ENCODE results near the gene KIAA1217.

Gene KIAA1217

GRCh38 chr10:24556750-24557742 is 348.1 kb downstream of the KIAA1217 start:
- DNase-seq, result peak; percentile 38 to 50 (median 43)

DNA sequence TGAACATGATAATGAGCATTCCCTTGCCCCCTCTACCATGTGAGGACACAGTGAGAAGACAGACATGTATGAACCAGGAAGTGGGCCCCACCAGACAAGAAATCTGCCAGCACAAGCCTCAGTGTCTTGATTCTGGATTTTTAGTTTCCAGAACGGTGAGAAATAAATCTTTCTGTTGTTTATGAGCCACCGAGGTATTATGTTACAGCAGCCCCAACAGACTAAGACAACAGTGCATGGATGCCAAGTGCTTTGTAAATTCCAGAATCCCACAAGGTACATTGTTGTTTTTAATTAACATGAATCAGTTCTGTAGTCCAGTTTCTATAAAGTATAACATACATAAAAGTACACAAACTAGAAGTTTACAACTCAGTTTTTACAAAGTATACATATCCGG is 352.5 kb downstream of the KIAA1217 start:
- no peak for DNase-seq

DNA sequence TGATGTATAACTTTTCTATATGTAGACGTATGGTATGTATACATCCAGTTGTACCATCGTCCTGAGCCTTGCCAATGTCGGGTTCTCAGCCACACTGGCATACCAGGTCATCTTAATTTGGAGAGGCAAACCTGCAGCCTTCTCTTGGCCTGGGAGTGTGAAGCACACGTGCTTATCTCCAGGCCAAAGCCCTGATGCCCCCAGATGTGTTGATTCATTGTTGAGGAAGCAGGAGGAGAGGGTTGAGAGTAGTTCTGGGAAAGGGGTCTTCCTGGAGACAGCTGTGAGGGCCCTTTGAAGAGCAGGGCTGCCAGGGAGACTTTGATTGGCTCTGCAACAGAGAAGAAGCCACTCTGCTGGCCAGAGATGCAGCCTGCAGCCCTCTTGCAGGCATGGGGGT is 359.1 kb downstream of the KIAA1217 start:
- DNase-seq, result no peak

DNA sequence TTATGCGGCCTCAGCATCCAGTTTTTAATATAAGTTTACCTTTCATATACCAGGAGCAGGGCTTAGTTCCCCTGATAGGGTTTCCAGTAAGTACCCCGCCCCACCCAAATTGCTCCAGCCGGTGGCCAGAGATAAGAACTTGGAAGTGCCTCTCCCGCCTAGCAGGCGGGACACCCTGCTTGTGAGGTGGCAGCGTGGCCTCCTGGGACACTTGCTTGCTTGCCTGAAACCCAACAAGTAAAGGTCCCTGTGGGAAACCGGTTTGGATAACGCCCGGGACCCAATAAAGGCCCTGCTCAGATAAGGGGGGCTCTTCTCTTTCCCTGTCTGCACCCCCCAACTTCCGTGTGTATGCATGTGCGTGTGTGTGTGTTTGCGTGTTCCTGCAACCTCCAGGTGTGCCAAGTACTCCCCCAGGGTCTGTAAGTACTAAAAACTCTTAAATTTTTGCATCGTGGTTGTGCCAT is 360.4 kb downstream of the KIAA1217 start:
- no peak for DNase-seq

DNA sequence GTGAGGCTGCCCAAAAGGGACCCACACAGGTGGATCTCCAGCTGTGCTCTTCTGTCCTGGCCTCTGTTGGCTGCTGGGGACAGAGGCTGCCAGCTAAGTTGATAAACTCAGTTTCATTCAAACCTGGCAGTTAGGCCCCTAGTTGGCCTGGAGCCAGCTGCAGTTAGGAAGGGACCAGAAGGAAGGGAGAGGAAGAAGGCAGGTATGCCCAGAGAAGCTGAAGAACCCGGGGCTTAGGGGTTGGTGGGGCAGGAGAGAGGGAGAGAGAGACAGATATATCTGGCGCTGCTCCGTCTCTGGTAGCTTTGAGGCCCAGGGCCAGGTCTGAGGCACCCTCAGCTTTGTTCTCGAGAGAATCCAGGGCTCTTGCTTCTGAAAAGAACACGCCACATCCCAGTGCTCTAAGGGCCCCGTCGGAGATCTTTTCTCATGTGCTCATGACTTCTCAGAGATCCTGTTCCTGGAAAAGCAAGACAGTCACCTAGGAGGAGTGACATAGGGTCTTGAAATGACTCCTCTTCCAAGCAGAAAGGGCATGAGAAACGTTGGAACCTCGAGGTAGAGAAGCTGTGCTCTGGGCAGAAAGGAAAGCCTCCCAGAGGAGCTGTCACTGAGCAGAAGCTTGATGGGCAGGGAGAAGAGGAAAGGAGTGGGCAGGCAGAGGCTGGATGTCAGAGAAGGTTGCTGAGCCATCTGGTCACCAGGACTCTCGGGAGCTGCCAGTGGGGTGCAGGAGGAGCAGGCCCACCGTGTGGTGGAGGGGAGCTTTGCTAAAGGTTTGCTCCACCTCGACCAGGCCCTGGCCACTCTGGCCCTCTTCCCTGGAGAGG is 361.1 kb downstream of the KIAA1217 start:
- DNase-seq, result no peak

GRCh38 chr10:24570658-24571426 is 361.9 kb downstream of the KIAA1217 start:
- DNase-seq, result no peak

- no peak for DNase-seq
Observed at GRCh38 chr10:24571870-24572450, 363.0 kb downstream of the KIAA1217 start.

- no peak for DNase-seq
Observed at GRCh38 chr10:24574161-24574560, 365.2 kb downstream of the KIAA1217 start.

- DNase-seq, result no peak
Observed at GRCh38 chr10:24574578-24575155, 365.7 kb downstream of the KIAA1217 start.

GRCh38 chr10:24575481-24576002 is 366.6 kb downstream of the KIAA1217 start:
- no peak for DNase-seq

DNA sequence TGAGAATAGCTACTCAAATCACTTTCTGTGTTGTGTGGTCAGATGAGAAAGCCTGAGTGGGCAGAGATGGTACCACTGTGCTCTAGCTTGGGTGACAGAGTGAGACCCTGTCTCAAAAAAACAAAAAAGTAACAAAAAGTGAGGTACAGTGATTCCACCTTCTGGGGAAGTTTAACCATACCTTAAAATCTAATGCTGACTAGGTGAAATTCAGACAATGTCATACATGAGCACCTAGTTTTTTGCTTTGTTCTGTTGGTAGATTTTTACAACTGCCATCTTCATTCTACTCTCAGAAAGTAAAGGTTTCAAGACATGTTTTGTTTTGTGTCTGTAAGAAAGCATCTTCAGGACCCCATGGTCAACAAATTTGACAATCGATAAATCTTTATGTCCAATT is 370.5 kb downstream of the KIAA1217 start:
- DNase-seq, result no peak

GRCh38 chr10:24579906-24580305 is 371.0 kb downstream of the KIAA1217 start:
- DNase-seq, result no peak

- DNase-seq, result no peak
Observed at GRCh38 chr10:24589265-24589664, 380.3 kb downstream of the KIAA1217 start.

DNA sequence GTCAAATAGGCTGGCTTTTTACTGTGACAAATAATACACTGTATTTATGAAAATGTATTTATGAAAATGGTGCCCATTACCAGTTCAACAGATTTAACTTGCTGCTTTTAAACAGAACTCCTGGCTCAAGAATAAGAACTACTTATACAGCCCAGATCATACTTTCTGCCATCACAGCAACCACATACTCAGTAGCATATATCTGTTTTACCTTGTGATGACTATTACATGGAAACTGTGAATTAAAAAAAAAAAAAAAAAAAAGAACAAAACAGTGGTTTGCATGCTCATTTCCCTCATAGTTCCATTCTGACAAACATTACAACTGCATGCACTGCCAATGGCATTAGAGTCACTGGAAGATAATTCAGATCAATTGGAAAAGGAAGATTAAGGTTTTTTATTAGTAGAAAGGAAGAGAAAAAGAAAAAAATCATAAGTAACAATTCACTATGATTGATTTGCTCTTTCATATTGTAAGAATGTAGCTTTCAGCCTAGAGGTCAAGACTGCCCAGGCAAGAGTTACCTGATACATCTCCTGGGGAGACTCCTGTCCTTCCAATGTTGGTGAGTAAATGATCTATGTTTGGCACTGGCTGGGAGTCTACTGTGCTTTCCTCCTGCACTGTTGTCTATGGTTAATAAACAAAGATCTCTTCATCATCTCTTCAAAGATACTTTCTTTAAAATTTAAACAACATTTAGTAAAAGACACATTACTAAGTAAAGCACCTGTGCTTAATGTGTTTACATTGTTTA is 381.9 kb downstream of the KIAA1217 start:
- DNase-seq, result no peak

GRCh38 chr10:24596217-24596930 is 387.4 kb downstream of the KIAA1217 start:
- no peak for DNase-seq

- no peak for DNase-seq
Observed at GRCh38 chr10:24597426-24597825, 388.5 kb downstream of the KIAA1217 start.
